HCT116 (cell line): ENCODE data around the gene RAP1GAP2. TPM values are rescaled to one million over a fixed set of nuclear protein-coding genes. Genes with fewer than 3 reads are reported as not detected.

Experiments used
- ATAC-seq: fragments of 200-7000 bp; cut with Tn5 transposase; 2 replicates; pipeline ENCODE4 v1.9.1; 2020; ENCODE audit warnings: mild to moderate bottlenecking, moderate library complexity
- BruUV-seq: library from RNA; stranded (reverse); fragments of 400-500 nt; replicated peaks from 2 replicates; lab custom pipeline; 2021; lab: Mats Ljungman, UMichigan
- CTCF ChIA-PET: fragments of 300-600 bp; sonication (Branson Sonifier 250); formaldehyde crosslinking; loops from one replicate; lab custom pipeline; 2021; ENCODE audit warnings: antibody characterized with exemption; lab: Charles Lee
- POLR2A ChIA-PET: fragments of 300-600, 350-600 bp; sonication (Branson Sonifier 250); formaldehyde crosslinking; loops from one replicate; lab custom pipeline; 2021; ENCODE audit warnings: antibody characterized with exemption; lab: Charles Lee
- RAD21 ChIA-PET, 2 experiments: fragments of 300-600 bp; sonication (Branson Sonifier 250); formaldehyde crosslinking; loops; one replicate each; lab custom pipeline; 2023; ENCODE audit warnings: low total read pairs in 2 of 2; ENCODE audit not compliant: uncharacterized antibody in 2 of 2, unreplicated experiment in 2 of 2, low non-redundant PET in 1 of 2; lab: Charles Lee
- DNase-seq: peaks from one replicate; pipeline ENCODE4 v3.0.0-alpha.2; 2010; ENCODE audit warnings: low read depth, low spot score
- H2AFZ ChIP-seq: fragments of 200-600 bp; shearing (Covaris generic), sonication (generic); 2 replicates; pipeline ENCODE4 v1.6.1; 2017; ENCODE audit warnings: low read depth, mixed run types, mixed read lengths, antibody characterized with exemption, low read length; ENCODE audit not compliant: poor library complexity, severe bottlenecking
- H3K27ac ChIP-seq: 2 replicates; pipeline ENCODE4 v1.5.1; 2012; ENCODE audit warnings: low read depth, low read length
- H3K27me3 ChIP-seq: fragments of 200-600 bp; sonication (generic); 2 replicates; pipeline ENCODE4 v1.6.1; 2016; ENCODE audit warnings: mixed run types, low read length, mixed read lengths; ENCODE audit not compliant: insufficient read depth
- H3K36me3 ChIP-seq, 2 experiments: fragments of 200-500 bp in 1 of 2; fragments of 200-600 bp in 1 of 2; sonication (Bioruptor generic) in 1 of 2; sonication (generic) in 1 of 2; 2 replicates each; pipeline versions ENCODE4 v1.5.1 to v1.6.1; 2014 to 2016; ENCODE audit warnings: low read length in 2 of 2, inconsistent platforms in 1 of 2, mixed read lengths in 1 of 2, mixed run types in 1 of 2; ENCODE audit not compliant: insufficient read depth in 2 of 2, control insufficient read depth in 1 of 2
- H3K4me1 ChIP-seq, 2 experiments: fragments of 200-600 bp in 1 of 2; sonication (generic) in 1 of 2; 2 replicates each; pipeline versions ENCODE4 v1.5.1 to v1.6.1; 2012 to 2017; ENCODE audit warnings: low read length in 2 of 2, inconsistent platforms in 1 of 2, mild to moderate bottlenecking in 1 of 2, mixed read lengths in 1 of 2, mixed run types in 1 of 2, moderate library complexity in 1 of 2; ENCODE audit not compliant: insufficient read depth in 2 of 2, control insufficient read depth in 1 of 2
- H3K4me2 ChIP-seq: fragments of 200-600 bp; sonication (generic); 2 replicates; pipeline ENCODE4 v1.6.1; 2017; ENCODE audit warnings: mixed run types, low read length, mixed read lengths
- H3K4me3 ChIP-seq, 2 experiments: fragments of 200-600 bp in 1 of 2; sonication (generic) in 1 of 2; replicated peaks in 1 of 2; 2 replicates each; pipeline ENCODE4 v1.5.1; 2011 to 2016; ENCODE audit warnings: low read length in 2 of 2, control low read depth in 1 of 2, low read depth in 1 of 2, mild to moderate bottlenecking in 1 of 2, mixed read lengths in 1 of 2, mixed run types in 1 of 2
- H3K79me2 ChIP-seq: fragments of 200-600 bp; sonication (generic); 2 replicates; pipeline ENCODE4 v1.6.1; 2017; ENCODE audit warnings: mild to moderate bottlenecking, mixed run types, low read length, moderate library complexity, mixed read lengths; ENCODE audit not compliant: insufficient read depth
- H3K9ac ChIP-seq: fragments of 200-600 bp; sonication (generic); 2 replicates; pipeline ENCODE4 v1.6.1; 2016; ENCODE audit warnings: low read length, mixed read lengths
- H3K9me2 ChIP-seq: fragments of 200-600 bp; sonication (generic), shearing (Covaris generic); 2 replicates; pipeline ENCODE4 v1.6.1; 2017; ENCODE audit warnings: mixed run types, mild to moderate bottlenecking, moderate library complexity; ENCODE audit not compliant: insufficient read depth
- H3K9me3 ChIP-seq, 2 experiments: fragments of 200-500 bp in 1 of 2; fragments of 200-600 bp in 1 of 2; sonication (Bioruptor generic) in 1 of 2; sonication (generic) in 1 of 2; 2 replicates each; pipeline ENCODE4 v1.6.1; 2014 to 2017; ENCODE audit warnings: low read length in 2 of 2, mixed read lengths in 2 of 2, inconsistent platforms in 1 of 2, low read depth in 1 of 2, mild to moderate bottlenecking in 1 of 2, mixed run types in 1 of 2, moderate library complexity in 1 of 2; ENCODE audit not compliant: control insufficient read depth in 1 of 2, insufficient read depth in 1 of 2
- H4K20me1 ChIP-seq: fragments of 200-600 bp; sonication (generic), shearing (Covaris generic); 2 replicates; pipeline ENCODE4 v1.6.1; 2017; ENCODE audit warnings: mixed run types, mild to moderate bottlenecking, moderate library complexity; ENCODE audit not compliant: insufficient read depth
- ATF3 ChIP-seq: IDR thresholded peaks from 2 replicates; pipeline ENCODE4 v1.6.1; 2012
- CBX3 ChIP-seq: IDR thresholded peaks from 2 replicates; pipeline ENCODE4 v1.6.1; 2012; ENCODE audit warnings: low read depth
- CEBPB ChIP-seq: IDR thresholded peaks from 2 replicates; pipeline ENCODE4 v1.6.1; 2012; ENCODE audit warnings: low read depth
- CTCF ChIP-seq, 3 experiments: fragments of 200-600 bp in 1 of 3; sonication (generic) in 1 of 3; IDR thresholded peaks in 2 of 3; conservative IDR thresholded peaks in 1 of 3; 2 replicates each; pipeline ENCODE4 v1.5.1; 2012 to 2017; ENCODE audit warnings: low read depth in 2 of 3, low read length in 2 of 3, antibody characterized with exemption in 1 of 3, borderline replicate concordance in 1 of 3, control low read depth in 1 of 3, mild to moderate bottlenecking in 1 of 3, mixed read lengths in 1 of 3, mixed run types in 1 of 3, moderate library complexity in 1 of 3; ENCODE audit not compliant: insufficient read depth in 1 of 3
- EGR1 ChIP-seq: IDR thresholded peaks from 2 replicates; pipeline ENCODE4 v1.6.1; 2012; ENCODE audit warnings: low read depth
- ELF1 ChIP-seq: IDR thresholded peaks from 2 replicates; pipeline ENCODE4 v1.6.1; 2012; ENCODE audit warnings: low read depth, borderline replicate concordance
- EZH2 ChIP-seq: fragments of 200-600 bp; sonication (generic); IDR thresholded peaks from 2 replicates; pipeline ENCODE4 v1.6.1; 2017; ENCODE audit warnings: antibody characterized with exemption, mixed run types
- FOSL1 ChIP-seq: IDR thresholded peaks from 2 replicates; pipeline ENCODE4 v1.6.1; 2012; ENCODE audit warnings: low read depth
- JUND ChIP-seq: IDR thresholded peaks from 2 replicates; pipeline ENCODE4 v1.6.1; 2012
- POLR2AphosphoS5 ChIP-seq: IDR thresholded peaks from 2 replicates; pipeline ENCODE4 v1.6.1; 2011; ENCODE audit warnings: mild to moderate bottlenecking, low read depth, low read length, moderate library complexity
- RAD21 ChIP-seq: IDR thresholded peaks from 2 replicates; pipeline ENCODE4 v1.6.1; 2012; ENCODE audit warnings: low read depth, mild to moderate bottlenecking
- SIN3A ChIP-seq: IDR thresholded peaks from 2 replicates; pipeline ENCODE4 v1.6.1; 2012; ENCODE audit warnings: low read depth
- SP1 ChIP-seq: IDR thresholded peaks from 2 replicates; pipeline ENCODE4 v1.6.1; 2012; ENCODE audit warnings: low read depth
- SRF ChIP-seq: IDR thresholded peaks from 2 replicates; pipeline ENCODE4 v1.6.1; 2012; ENCODE audit warnings: low read depth
- ZBTB33 ChIP-seq: IDR thresholded peaks from 2 replicates; pipeline ENCODE4 v1.6.1; 2011; ENCODE audit warnings: mild to moderate bottlenecking, low read length, moderate library complexity; ENCODE audit not compliant: insufficient replicate concordance; ENCODE audit errors: extremely low read depth
- ZFX ChIP-seq: fragments of 450-650 bp; IDR thresholded peaks from 2 replicates; pipeline ENCODE4 v1.6.1; 2017
- ZNF274 ChIP-seq: fragments of 200-500 bp; sonication (Bioruptor generic); IDR thresholded peaks from 2 replicates; pipeline ENCODE4 v1.6.1; 2014; ENCODE audit warnings: mild to moderate bottlenecking, low read depth, low read length, inconsistent platforms
- intact Hi-C: fragments of 100-400 bp; cut with micrococcal nuclease; formaldehyde crosslinking; loops from 2 replicates; pipeline ENCODE4 v1.10.0; 2022
- total RNA-seq: library from RNA; stranded (reverse); gene quantifications from one replicate; pipeline ENCODE4 v1.2.1, GENCODE V29; 2021; ENCODE audit not compliant: unreplicated experiment

Gene RAP1GAP2
- total RNA-seq, 1 experiment from 2014 or later = 54.6 TPM

- BruUV-seq = no TSS peak
- POLR2A ChIA-PET = no interaction called here
- H4K20me1 ChIP-seq = no peaks in the 10 kb centered on the region
- H3K9ac ChIP-seq = no peak overlapping the region
- no peaks in the 10 kb centered on the region for H3K9me3 ChIP-seq
- no peak for DNase-seq
- H3K27ac ChIP-seq = no peak overlapping the region
- H3K4me2 ChIP-seq = no peak overlapping the region
- RAD21 ChIA-PET = no interaction called here
- CTCF ChIA-PET = no interaction called here
- no peaks in the 10 kb centered on the region for H3K36me3 ChIP-seq
- no peak for ATAC-seq
- H3K9me2 ChIP-seq = no peaks in the 10 kb centered on the region
- H3K79me2 ChIP-seq = no peaks in the 10 kb centered on the region
- TF ChIP-seq POLR2AphosphoS5 (no peak), CEBPB (no peak), SP1 (no peak), FOSL1 (no peak), ATF3 (no peak), CBX3 (no peak), JUND (no peak)
- TF ChIP-seq, all 23 proteins: peak for 0
- Histone ChIP-seq H2AFZ (no peak overlapping the region), H3K4me3 (no peak overlapping the region), H3K4me1 (no peaks in the 10 kb centered on the region), H3K27me3 (no peaks in the 10 kb centered on the region)
- intact Hi-C loops = no loop called here
Observed at GRCh38 chr17:2795441-2796163, 636 bp upstream of the RAP1GAP2 start.

- Histone ChIP-seq H3K36me3 (no peaks in the 10 kb centered on the region), H3K4me3 (no peak overlapping the region), H3K79me2 (no peaks in the 10 kb centered on the region), H2AFZ (no peak overlapping the region)
- TF ChIP-seq POLR2AphosphoS5 (no peak), SP1 (no peak), ZBTB33 (no peak), EGR1 (no peak), CEBPB (no peak), ZNF274 (no peak), CTCF (IDR thresholded peaks at IDR 0.05 in 2 of 3, conservative IDR thresholded peaks at IDR 0.05 in 1 of 3; ENCODE audit: borderline replicate concordance in 1 of 3, insufficient read depth in 1 of 3, low read depth in 2 of 3, low read length in 2 of 3) (no peak), EZH2 (no peak), SRF (no peak), ELF1 (no peak), ZFX (no peak), CBX3 (no peak), RAD21 (no peak), SIN3A (no peak)
- TF ChIP-seq, all 23 proteins: peak for 0
- Histone ChIP-seq H4K20me1 (no peaks in the 10 kb centered on the region), H3K9me3 (no peaks in the 10 kb centered on the region), H3K4me2 (no peak overlapping the region), H3K4me1 (no peaks in the 10 kb centered on the region), H3K27ac (no peak overlapping the region), H3K9ac (no peak overlapping the region), H3K9me2 (no peaks in the 10 kb centered on the region), H3K27me3 (no peaks in the 10 kb centered on the region)
- ChIA-PET CTCF (interaction anchor here (1.8 kb wide), 1 partner anchor 8 kb away, joined by 4 read pairs; no protein-coding TSS in a partner anchor), POLR2A (no interaction called here), RAD21 (no interaction called here)
- BruUV-seq = no TSS peak
- no peak for DNase-seq
- ATAC-seq = no peak
- intact Hi-C loops = no loop called here
Observed at GRCh38 chr17:2797226-2797625, 988 bp downstream of the RAP1GAP2 start.
